ENCODE results near the gene CLEC18A.
A peak's percentile ranks its signal among the peaks of the same experiment; 100 is the strongest.

GRCh38 chr16:69917739-69918138 lies 33.4 kb upstream of the CLEC18A start:
- TF ChIP-seq YY1 (IDR thresholded peaks at IDR 0.05; ENCODE audit: low read depth, low read length) (no peak), USF2 (IDR thresholded peaks at IDR 0.05; ENCODE audit: low read length) (peak; percentile 27; the same call in 1 of the 2 replicates), MAX (IDR thresholded peaks at IDR 0.05) (peak; percentile 93), CTCF (IDR thresholded peaks at IDR 0.05; ENCODE audit: control extremely low read depth in 1 of 3, insufficient read depth in 1 of 3, low read depth in 1 of 3, low read length in 3 of 3) (no peak), GABPA (IDR thresholded peaks at IDR 0.05; ENCODE audit: borderline replicate concordance, insufficient read depth, low read length) (no peak), ZNF274 (IDR thresholded peaks at IDR 0.05; ENCODE audit: borderline replicate concordance, extremely low read depth, low read length) (no peak), CHD7 (IDR thresholded peaks at IDR 0.05; ENCODE audit: insufficient replicate concordance, low read length) (no peak), SIN3A (conservative IDR thresholded peaks at IDR 0.05 in 1 of 2, IDR thresholded peaks at IDR 0.05 in 1 of 2; ENCODE audit: low read depth in 1 of 2, low read length in 2 of 2) (peak in 1 of 2 experiments; percentile 77; a peak in 1 of 4 replicates), KDM1A (IDR thresholded peaks at IDR 0.05; ENCODE audit: borderline replicate concordance, low read length) (no peak), HDAC2 (IDR thresholded peaks at IDR 0.05; ENCODE audit: borderline replicate concordance in 1 of 2, low read depth in 2 of 2, low read length in 2 of 2) (no peak), POLR2AphosphoS5 (IDR thresholded peaks at IDR 0.05; ENCODE audit: low read depth, low read length) (no peak), POLR2A (IDR thresholded peaks at IDR 0.05; ENCODE audit: control extremely low read depth in 1 of 2, low read depth in 2 of 2, low read length in 2 of 2) (no peak), SUZ12 (IDR thresholded peaks at IDR 0.05; ENCODE audit: low read length) (no peak)

All from H1 (cell line).